ENCODE data around the gene STAG3. TPM values are rescaled to one million over a fixed set of nuclear protein-coding genes. Genes with fewer than 3 reads are reported as not detected.
A peak's percentile ranks its signal among the peaks of the same experiment; 100 is the strongest.

STAG3 gene
- total and polyA plus RNA-seq, 9 of the 15 experiments (the other 6 are each of a cell fraction or from before 2014, with no cell fraction given): 0.54 to 2.5 (median 1.7) TPM

GRCh38 chr7:100157334-100158228 is 20.1 kb upstream of the STAG3 start (continued):
- peak; percentile 72; the same call in 1 of the 2 replicates for TF ChIP-seq FOXO4 (CRISPR knock-in tag; IDR thresholded peaks at IDR 0.05)
- no peak for TF ChIP-seq ADNP (tag; IDR thresholded peaks at IDR 0.05)
- peak; percentile 73 for TF ChIP-seq PKNOX1 (IDR thresholded peaks at IDR 0.05)
- TF ChIP-seq FOSL1 (tag; conservative IDR thresholded peaks at IDR 0.05): peak; percentile 41
- TF ChIP-seq RUNX1 (IDR thresholded peaks at IDR 0.05; ENCODE audit: low read depth): 0 out of 2 replicates have a peak, but pooled peaks have one; percentile 27
- 0 out of 2 replicates have a peak, but pooled peaks have one; percentile 60 for TF ChIP-seq ZNF511 (CRISPR knock-in tag; IDR thresholded peaks at IDR 0.05)
- TF ChIP-seq ETS1 (conservative IDR thresholded peaks at IDR 0.05; ENCODE audit: control insufficient read depth, low read depth, low read length): peak; percentile 41
- TF ChIP-seq GABPB1 (CRISPR knock-in tag; IDR thresholded peaks at IDR 0.05): 0 out of 2 replicates have a peak, but pooled peaks have one; percentile 45
- peak; percentile 96 for TF ChIP-seq ATF7 (IDR thresholded peaks at IDR 0.05)
- TF ChIP-seq ZNF318 (IDR thresholded peaks at IDR 0.05; ENCODE audit: borderline replicate concordance in 1 of 2, low read depth in 1 of 2): peak in 1 of 2 experiments; percentile 61; a peak in 1 of 4 replicates
- no peak for TF ChIP-seq YBX1 (IDR thresholded peaks at IDR 0.05)
- peak; percentile 38; the same call in 1 of the 2 replicates for TF ChIP-seq PML (IDR thresholded peaks at IDR 0.05; ENCODE audit: low read length)
- peak; percentile 38; the same call in 1 of the 2 replicates for TF ChIP-seq POLR2A (conservative IDR thresholded peaks at IDR 0.05)

All from K562 (cell line).